Activated CD4-positive, alpha-beta T cell treated with anti-CD3 and anti-CD28 coated beads, Interleukin-2, amount 10 ng/mL, durations not matched to agents 7 days and 5 days (primary cell): Measurements from ENCODE around the gene AKAP17A. TPM values are rescaled to one million over a fixed set of nuclear protein-coding genes. Genes with fewer than 3 reads are reported as not detected.

Experiments used
- CTCF ChIA-PET: fragments of 350-600 bp; sonication (Branson Sonifier 250); formaldehyde crosslinking; loops from one replicate; lab custom pipeline; 2021; ENCODE audit warnings: antibody characterized with exemption; lab: Charles Lee
- POLR2A ChIA-PET: fragments of 350-600 bp; sonication (Branson Sonifier 250); formaldehyde crosslinking; loops from one replicate; lab custom pipeline; 2021; ENCODE audit warnings: antibody characterized with exemption; lab: Charles Lee
- DNase-seq: peaks from one replicate; pipeline ENCODE4 v3.0.0-alpha.2; 2020
- H3K27ac Mint-ChIP-seq: one replicate; pipeline ENCODE4 v1.8.0; 2021; ENCODE audit warnings: mild to moderate bottlenecking, moderate library complexity, mixed read lengths
- H3K27me3 Mint-ChIP-seq: one replicate; pipeline ENCODE4 v1.8.0; 2021; ENCODE audit warnings: mixed read lengths
- H3K36me3 Mint-ChIP-seq: one replicate; pipeline ENCODE4 v1.8.0; 2021; ENCODE audit warnings: low read depth, mixed read lengths
- H3K4me1 Mint-ChIP-seq: one replicate; pipeline ENCODE4 v1.8.0; 2021; ENCODE audit warnings: mixed read lengths
- H3K4me3 Mint-ChIP-seq: one replicate; pipeline ENCODE4 v1.8.0; 2021; ENCODE audit warnings: mild to moderate bottlenecking, moderate library complexity, mixed read lengths
- H3K9me3 Mint-ChIP-seq: one replicate; pipeline ENCODE4 v1.8.0; 2021; ENCODE audit warnings: mixed read lengths
- total RNA-seq, 2 experiments: library from RNA; stranded (reverse); gene quantifications; one replicate each; pipeline ENCODE4 v1.2.3, GENCODE V29; 2021

The AKAP17A gene
- total RNA-seq, 2 experiments from 2014 or later, result 61.6 to 66.5 TPM

DNA sequence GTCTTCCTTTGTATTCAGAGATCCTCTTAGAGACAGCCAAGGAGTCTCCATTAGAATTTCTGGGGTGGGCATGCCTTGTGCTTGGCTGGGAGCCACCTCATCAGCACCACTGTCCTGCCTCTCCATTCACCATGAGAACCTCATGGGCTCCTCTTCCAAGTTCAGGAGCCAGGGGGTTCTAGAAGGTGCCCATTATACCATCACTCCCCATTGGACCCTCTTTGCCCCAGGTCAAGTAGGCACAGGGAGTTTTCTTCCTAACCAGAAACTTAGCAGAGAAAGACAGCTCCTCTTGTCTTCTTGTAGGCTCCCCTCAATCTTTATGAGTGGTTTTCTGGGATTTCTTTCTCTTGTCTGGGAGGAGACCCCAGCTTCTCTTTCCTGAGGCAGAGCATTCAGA, 54.6 kb downstream of the AKAP17A start:
- Mint-ChIP-seq H3K36me3 (peaks cover 3% of the 10 kb centered on the region), H3K27me3 (peaks cover 8% of the 10 kb centered on the region), H3K27ac (no peak overlapping the region), H3K9me3 (peaks cover 14% of the 10 kb centered on the region), H3K4me1 (peaks cover 3% of the 10 kb centered on the region), H3K4me3 (no peak overlapping the region)
- CTCF ChIA-PET, result no interaction called here
- POLR2A ChIA-PET, result no interaction called here
- DNase-seq, result no peak

DNA sequence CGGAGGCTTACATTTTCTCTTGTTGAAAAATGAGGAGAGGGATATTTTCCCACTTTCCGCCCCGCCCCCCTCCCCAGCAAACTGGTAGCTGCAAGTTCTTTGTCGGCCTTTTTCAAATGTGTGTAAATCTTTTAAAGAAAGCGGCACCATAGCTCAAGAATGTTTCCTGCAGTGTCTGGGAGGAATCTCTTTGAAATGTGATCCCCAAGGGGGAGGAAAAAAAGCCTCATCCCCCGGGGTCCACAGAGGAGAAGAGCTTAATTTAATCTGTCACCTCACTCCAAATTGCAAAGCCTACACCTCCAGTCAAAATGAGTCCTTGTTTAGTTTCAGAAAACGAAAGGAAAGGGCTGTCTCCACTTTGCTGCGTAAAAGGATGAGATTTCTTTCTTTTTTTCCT, 58.2 kb downstream of the AKAP17A start:
- POLR2A ChIA-PET, result no interaction called here
- no peak overlapping the region for H3K4me3 Mint-ChIP-seq
- peaks cover 3% of the 10 kb centered on the region for H3K4me1 Mint-ChIP-seq
- H3K27me3 Mint-ChIP-seq, result peaks cover 6% of the 10 kb centered on the region
- no peak overlapping the region for H3K27ac Mint-ChIP-seq
- H3K9me3 Mint-ChIP-seq, result peaks cover 12% of the 10 kb centered on the region
- peaks cover 3% of the 10 kb centered on the region for H3K36me3 Mint-ChIP-seq
- CTCF ChIA-PET, result no interaction called here
- no peak for DNase-seq

Other genes with a start within 250 kb of the AKAP17A start
- gene SLC25A6, start 199.5 kb upstream of the AKAP17A start, total RNA-seq, result 100 to 1,000 TPM; 259 to 261 TPM
- 10 to 100 TPM; 30.7 to 33.9 TPM for gene ASMTL, start 138.7 kb upstream of the AKAP17A start, total RNA-seq
- gene P2RY8, start 54.4 kb upstream of the AKAP17A start, total RNA-seq, result 100 to 1,000 TPM in 1 of 2 experiments, 10 to 100 TPM in 1; 99.1 to 107 TPM
- not detected for gene ASMT, start 23.5 kb downstream of the AKAP17A start, total RNA-seq